ENCODE results near the gene FAU. TPM values are rescaled to one million over a fixed set of nuclear protein-coding genes. Genes with fewer than 3 reads are reported as not detected.

The FAU gene
- total RNA-seq, 1 donor from 2014 or later: 1,253 TPM

DNA sequence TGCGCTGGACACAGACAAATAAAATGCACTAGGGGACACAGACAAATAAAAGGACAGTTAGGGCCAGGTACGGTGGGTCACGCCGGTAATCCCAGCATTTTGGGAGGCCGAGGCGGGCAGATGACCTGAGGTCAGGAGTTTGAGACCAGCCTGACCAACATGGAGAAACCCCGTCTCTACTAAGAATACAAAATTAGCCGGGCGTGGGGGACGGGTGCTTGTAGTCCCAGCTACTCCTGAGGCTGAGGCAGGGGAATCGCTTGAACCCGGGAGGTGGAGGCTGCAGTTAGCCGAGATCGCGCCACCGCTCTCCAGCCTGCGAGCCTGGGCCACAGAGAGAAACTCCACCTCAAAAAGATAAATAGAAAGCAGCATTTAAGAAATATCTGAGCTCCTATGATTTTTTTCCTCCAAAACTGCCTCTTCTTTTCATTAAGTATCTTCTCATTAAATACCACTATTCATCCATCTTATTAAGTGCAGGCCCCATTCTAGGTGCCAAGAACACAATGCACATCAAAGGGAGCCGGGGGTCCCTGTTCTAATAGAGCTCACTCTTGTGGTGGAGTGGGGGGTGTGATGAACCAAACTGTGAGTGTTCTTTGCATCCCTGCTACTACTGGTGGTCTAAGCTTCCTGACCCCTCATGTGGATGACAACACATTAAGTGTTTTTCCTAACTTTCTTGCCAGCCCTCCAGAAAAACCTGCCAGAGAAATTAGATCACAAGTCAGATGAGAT is 3.7 kb downstream of the FAU start:
- H3K27me3 ChIP-seq: no peaks in the 10 kb centered on the region
- DNase-seq (ENCODE audit: low spot score in 2 of 2): no peak
- intact Hi-C loops (cut with DNase I): loop anchor here (5.0 to 10.0 kb wide), 2 partner anchors 201 to 263 kb away; partner anchors contain the start of gene ATG2A
- TF ChIP-seq, protein P1, sequence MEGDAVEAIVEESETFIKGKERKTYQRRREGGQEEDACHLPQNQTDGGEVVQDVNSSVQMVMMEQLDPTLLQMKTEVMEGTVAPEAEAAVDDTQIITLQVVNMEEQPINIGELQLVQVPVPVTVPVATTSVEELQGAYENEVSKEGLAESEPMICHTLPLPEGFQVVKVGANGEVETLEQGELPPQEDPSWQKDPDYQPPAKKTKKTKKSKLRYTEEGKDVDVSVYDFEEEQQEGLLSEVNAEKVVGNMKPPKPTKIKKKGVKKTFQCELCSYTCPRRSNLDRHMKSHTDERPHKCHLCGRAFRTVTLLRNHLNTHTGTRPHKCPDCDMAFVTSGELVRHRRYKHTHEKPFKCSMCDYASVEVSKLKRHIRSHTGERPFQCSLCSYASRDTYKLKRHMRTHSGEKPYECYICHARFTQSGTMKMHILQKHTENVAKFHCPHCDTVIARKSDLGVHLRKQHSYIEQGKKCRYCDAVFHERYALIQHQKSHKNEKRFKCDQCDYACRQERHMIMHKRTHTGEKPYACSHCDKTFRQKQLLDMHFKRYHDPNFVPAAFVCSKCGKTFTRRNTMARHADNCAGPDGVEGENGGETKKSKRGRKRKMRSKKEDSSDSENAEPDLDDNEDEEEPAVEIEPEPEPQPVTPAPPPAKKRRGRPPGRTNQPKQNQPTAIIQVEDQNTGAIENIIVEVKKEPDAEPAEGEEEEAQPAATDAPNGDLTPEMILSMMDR (IDR thresholded peaks at IDR 0.05): no peak
- no peaks in the 10 kb centered on the region for H3K9me3 ChIP-seq
- no peak overlapping the region for H3K4me3 ChIP-seq
- H3K36me3 ChIP-seq: peaks cover 16 to 43% of the 10 kb centered on the region in 2 donors
- peak overlapping the region in 1 of 2 donors; percentile 17 for H3K27ac ChIP-seq
- peaks cover 25 to 31% of the 10 kb centered on the region in 2 donors for H3K4me1 ChIP-seq

DNA sequence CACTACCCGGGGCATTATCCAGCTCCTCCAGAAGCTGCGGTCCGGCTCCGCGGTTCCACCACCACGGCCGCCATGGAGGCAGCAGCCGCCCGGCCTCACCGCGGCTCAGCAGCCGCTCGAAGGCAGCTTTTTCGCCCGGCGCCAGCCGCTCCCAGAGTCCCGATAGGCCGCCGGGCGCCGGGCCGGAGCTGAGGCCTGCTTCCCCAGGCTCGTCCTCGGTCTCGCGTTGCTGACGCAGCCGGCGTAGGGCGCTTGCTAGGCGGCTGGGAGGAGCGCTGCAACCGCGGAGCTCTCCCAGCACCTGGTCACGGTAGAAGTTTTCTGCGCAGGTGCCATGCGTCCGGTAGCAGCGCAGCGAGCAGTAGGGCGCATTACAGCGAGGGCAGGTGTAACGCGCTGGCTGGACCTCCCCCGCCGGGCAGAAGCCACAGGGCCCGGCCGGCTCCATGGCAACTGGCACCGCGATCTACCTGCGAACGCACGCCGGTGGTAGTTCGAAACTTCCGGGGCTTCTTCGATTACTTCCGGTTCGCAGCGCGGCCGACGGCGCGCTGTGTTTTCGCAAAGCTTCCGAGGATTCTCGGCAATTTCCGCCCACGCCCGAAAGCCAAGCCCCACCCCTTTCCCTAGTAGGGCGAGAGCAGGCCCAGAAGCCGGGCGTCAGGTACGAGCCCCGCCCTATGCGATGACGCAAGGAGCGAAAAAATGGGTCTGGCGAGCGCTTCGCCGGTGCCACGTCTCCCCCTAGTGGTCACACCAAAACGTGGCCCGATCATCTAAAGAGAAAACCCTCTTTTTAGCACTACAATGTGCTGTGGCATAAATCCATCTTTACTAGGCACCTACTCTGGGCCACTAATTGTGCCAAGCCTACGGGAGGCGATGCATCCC is 4.5 kb downstream of the FAU start, which contains the start of gene ZNHIT2:
ZNHIT2 (minus strand) TSS at position 496 of the 891 bp plus-strand sequence; CDS start at position 448, 48 bp downstream.
- intact Hi-C loops (cut with DNase I): loop anchor here (1.0 to 10.0 kb wide), 5 partner anchors 21 to 263 kb away; partner anchors contain the start of genes ATG2A, CDCA5, VPS51 and ZFPL1
- no peaks in the 10 kb centered on the region for H3K27me3 ChIP-seq
- H3K4me3 ChIP-seq: peak within 1 kb of the TSS; percentile 87 to 97
- no peaks in the 10 kb centered on the region for H3K9me3 ChIP-seq
- H3K27ac ChIP-seq: peak within 1 kb of the TSS; percentile 71 to 93
- TF ChIP-seq, protein P1 (IDR thresholded peaks at IDR 0.05): peak; percentile 92 to 97 (median 93)
- DNase-seq (ENCODE audit: low spot score in 2 of 2): peak; percentile 96 to 100
- peaks cover 16 to 43% of the 10 kb centered on the region in 2 donors for H3K36me3 ChIP-seq
- H3K4me1 ChIP-seq: peaks cover 27 to 33% of the 10 kb centered on the region in 2 donors

DNA sequence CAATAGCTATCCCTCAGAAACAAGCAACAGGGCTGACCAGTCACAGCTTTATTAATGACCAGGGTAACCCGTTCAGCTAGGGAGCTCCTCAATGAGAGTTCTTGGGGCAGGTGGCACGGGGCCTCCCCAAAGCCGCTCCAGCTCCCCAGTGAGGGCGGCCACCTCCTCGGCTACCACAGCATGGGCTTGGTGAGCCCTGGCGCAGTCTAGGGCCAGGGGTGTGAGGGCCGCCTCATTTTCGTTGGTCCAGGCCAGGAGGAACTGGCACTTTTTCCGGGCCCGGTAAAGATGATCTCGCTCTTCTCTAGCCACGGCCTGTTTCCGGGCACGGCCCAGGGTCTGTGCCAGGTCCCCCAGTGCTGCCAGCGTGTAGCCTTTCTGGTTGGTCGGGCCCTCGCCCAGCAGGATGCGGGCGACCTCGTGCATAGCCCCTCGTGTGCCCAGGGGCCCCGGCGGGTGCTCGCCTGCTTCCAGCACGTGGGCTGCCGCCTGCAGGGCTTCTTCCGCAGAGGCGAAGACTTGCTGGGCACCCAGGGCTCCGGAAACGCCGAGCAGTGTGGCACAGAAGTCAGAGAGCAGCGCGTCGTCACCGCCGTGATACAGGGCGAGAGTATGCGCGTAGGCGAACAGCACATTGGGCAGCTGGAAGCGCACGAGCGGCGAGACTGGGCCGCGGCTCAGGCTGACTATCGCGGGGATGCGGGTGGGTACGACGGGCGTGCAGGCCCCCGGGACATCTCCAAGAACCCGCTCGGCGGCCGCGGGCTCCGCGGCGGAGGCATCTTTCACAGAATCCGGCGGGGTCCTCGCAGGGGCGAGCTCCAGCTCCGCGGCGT is 5.3 kb downstream of the FAU start:
- no peak for DNase-seq (ENCODE audit: low spot score in 2 of 2)
- H3K27ac ChIP-seq: peak overlapping the region; percentile 71 to 93

DNA sequence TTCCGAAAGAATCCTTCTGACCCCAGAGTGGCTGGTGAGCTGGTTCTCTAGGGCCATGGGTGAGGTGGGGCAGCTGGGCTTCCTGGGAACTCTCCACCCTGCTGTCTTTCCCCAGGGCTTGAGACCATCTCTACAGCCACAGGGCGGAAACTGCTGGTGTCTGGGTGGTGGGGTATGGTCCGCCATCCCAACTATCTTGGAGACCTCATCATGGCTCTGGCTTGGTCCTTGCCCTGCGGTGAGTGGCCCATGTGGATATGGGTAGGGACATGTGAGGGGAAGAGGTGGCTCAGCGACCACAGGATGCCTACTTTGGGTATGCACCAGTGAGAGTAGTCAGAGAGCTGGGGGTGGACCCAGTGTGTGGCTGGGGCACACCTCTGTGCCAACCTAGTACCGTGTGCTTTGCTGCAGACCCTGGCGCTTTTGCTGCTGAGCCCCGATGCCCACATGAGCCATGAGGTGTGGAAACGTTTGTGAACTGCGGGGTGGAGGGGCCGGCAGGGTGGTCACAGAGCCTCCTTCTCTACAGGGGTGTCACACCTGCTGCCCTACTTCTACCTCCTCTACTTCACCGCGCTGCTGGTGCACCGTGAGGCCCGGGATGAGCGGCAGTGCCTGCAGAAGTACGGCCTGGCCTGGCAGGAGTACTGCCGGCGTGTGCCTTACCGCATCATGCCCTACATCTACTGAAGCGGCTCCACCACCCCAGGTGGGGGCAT is 6.4 kb downstream of the FAU start:
- Histone ChIP-seq H3K27ac (no peak overlapping the region), H3K27me3 (no peaks in the 10 kb centered on the region), H3K9me3 (no peaks in the 10 kb centered on the region), H3K36me3 (peaks cover 9 to 35% of the 10 kb centered on the region in 2 donors), H3K4me3 (peak overlapping the region in 1 of 2 donors; percentile 87), H3K4me1 (peaks cover 23 to 37% of the 10 kb centered on the region in 2 donors)
- intact Hi-C loops (cut with DNase I): loop anchor here (5.0 to 10.0 kb wide), 2 partner anchors 198 to 261 kb away; partner anchors contain the start of gene ATG2A
- TF ChIP-seq, protein P1 (IDR thresholded peaks at IDR 0.05): no peak
- DNase-seq (ENCODE audit: low spot score in 2 of 2): no peak

More for the DNA sequence above, 5.3 kb downstream of the FAU start:
- TF ChIP-seq, protein P1 (IDR thresholded peaks at IDR 0.05): no peak
- Histone ChIP-seq H3K4me1 (peaks cover 26 to 40% of the 10 kb centered on the region in 2 donors), H3K36me3 (peaks cover 16 to 43% of the 10 kb centered on the region in 2 donors), H3K4me3 (peak overlapping the region; percentile 87 to 97), H3K27me3 (no peaks in the 10 kb centered on the region), H3K9me3 (no peaks in the 10 kb centered on the region)
- intact Hi-C loops (cut with DNase I): loop anchor here (1.0 to 10.0 kb wide), 5 partner anchors 20 to 262 kb away; partner anchors contain the start of genes ATG2A, CDCA5, VPS51 and ZFPL1

Measured in ascending aorta (tissue), 2 donors.